ENCODE measurements around the gene FN3KRP. TPM values are rescaled to one million over a fixed set of nuclear protein-coding genes. Genes with fewer than 3 reads are reported as not detected.

The FN3KRP gene
- total RNA-seq, result 10 to 100 TPM; 39.6 to 47.8 TPM

- Mint-ChIP-seq H3K9me3 (no peaks in the 10 kb centered on the region), H3K27me3 (ENCODE audit: low read depth) (no peaks in the 10 kb centered on the region), H3K4me3 (peak within 1 kb of the TSS; percentile 87 to 98), H3K4me1 (ENCODE audit: low read depth) (peaks cover 12% of the 10 kb centered on the region), H3K36me3 (ENCODE audit: insufficient read depth in 2 of 2) (peaks cover 2% of the 10 kb centered on the region in 2 donors), H3K27ac (peak within 1 kb of the TSS; percentile 36)
- peak; percentile 91 to 94 for DNase-seq
- ATAC-seq (replicated peaks in 1 of 2), result peak; percentile 92
Measured at GRCh38 chr17:82716203-82717010, at the start of gene FN3KRP. FN3KRP (plus strand) TSS chr17:82716706; CDS start chr17:82716756, 50 bp downstream.

- H3K9me3 Mint-ChIP-seq, result peaks cover 0 to 2% of the 10 kb centered on the region in 2 donors
- H3K4me1 Mint-ChIP-seq (ENCODE audit: low read depth), result peaks cover 8% of the 10 kb centered on the region
- DNase-seq (no peak), ATAC-seq (replicated peaks in 1 of 2) (no peak)
- H3K36me3 Mint-ChIP-seq (ENCODE audit: insufficient read depth in 2 of 2), result no peaks in the 10 kb centered on the region
- no peak overlapping the region for H3K4me3 Mint-ChIP-seq
- H3K27me3 Mint-ChIP-seq (ENCODE audit: low read depth), result no peaks in the 10 kb centered on the region
- H3K27ac Mint-ChIP-seq, result no peak overlapping the region
Measured at GRCh38 chr17:82666931-82667667, 49.4 kb upstream of the FN3KRP start.

- H3K27me3 Mint-ChIP-seq (ENCODE audit: low read depth), result no peaks in the 10 kb centered on the region
- ATAC-seq (replicated peaks in 1 of 2) (no peak), DNase-seq (no peak)
- no peak overlapping the region for H3K27ac Mint-ChIP-seq
- H3K36me3 Mint-ChIP-seq (ENCODE audit: insufficient read depth in 2 of 2), result no peaks in the 10 kb centered on the region
- H3K4me3 Mint-ChIP-seq, result no peak overlapping the region
- H3K9me3 Mint-ChIP-seq, result peaks cover 0 to 2% of the 10 kb centered on the region in 2 donors
- peaks cover 8% of the 10 kb centered on the region for H3K4me1 Mint-ChIP-seq (ENCODE audit: low read depth)
Measured at GRCh38 chr17:82667668-82668000, 48.9 kb upstream of the FN3KRP start.

GRCh38 chr17:82668024-82668630 lies 48.4 kb upstream of the FN3KRP start:
- ATAC-seq (replicated peaks in 1 of 2), result peak; percentile 28 to 32
- Mint-ChIP-seq H3K36me3 (ENCODE audit: insufficient read depth in 2 of 2) (no peaks in the 10 kb centered on the region), H3K4me3 (peak overlapping the region in 1 of 2 donors; percentile 78), H3K9me3 (peaks cover 0 to 2% of the 10 kb centered on the region in 2 donors), H3K27ac (no peak overlapping the region), H3K4me1 (ENCODE audit: low read depth) (peaks cover 8% of the 10 kb centered on the region), H3K27me3 (ENCODE audit: low read depth) (no peaks in the 10 kb centered on the region)
- DNase-seq, result no peak

- peak; percentile 96 to 98 for ATAC-seq (replicated peaks in 1 of 2)
- H3K27ac Mint-ChIP-seq, result no peak overlapping the region
- DNase-seq, result peak; percentile 55 to 65
- no peaks in the 10 kb centered on the region for H3K27me3 Mint-ChIP-seq (ENCODE audit: low read depth)
- peak overlapping the region; percentile 53 to 78 for H3K4me3 Mint-ChIP-seq
- H3K36me3 Mint-ChIP-seq (ENCODE audit: insufficient read depth in 2 of 2), result no peaks in the 10 kb centered on the region
- H3K9me3 Mint-ChIP-seq, result peaks cover 0 to 2% of the 10 kb centered on the region in 2 donors
- peaks cover 8% of the 10 kb centered on the region for H3K4me1 Mint-ChIP-seq (ENCODE audit: low read depth)
Measured at GRCh38 chr17:82668631-82669099, 47.8 kb upstream of the FN3KRP start.

- no peak for ATAC-seq (replicated peaks in 1 of 2)
- Mint-ChIP-seq H3K4me1 (ENCODE audit: low read depth) (peaks cover 8% of the 10 kb centered on the region), H3K4me3 (no peak overlapping the region), H3K27ac (no peak overlapping the region), H3K36me3 (ENCODE audit: insufficient read depth in 2 of 2) (no peaks in the 10 kb centered on the region), H3K27me3 (ENCODE audit: low read depth) (no peaks in the 10 kb centered on the region), H3K9me3 (peaks cover 0 to 2% of the 10 kb centered on the region in 2 donors)
- no peak for DNase-seq
Measured at GRCh38 chr17:82670661-82671450, 45.6 kb upstream of the FN3KRP start.

GRCh38 chr17:82674656-82675475 lies 41.6 kb upstream of the FN3KRP start:
- no peaks in the 10 kb centered on the region for H3K36me3 Mint-ChIP-seq (ENCODE audit: insufficient read depth in 2 of 2)
- no peaks in the 10 kb centered on the region for H3K4me1 Mint-ChIP-seq (ENCODE audit: low read depth)
- DNase-seq (no peak), ATAC-seq (replicated peaks in 1 of 2) (no peak)
- no peak overlapping the region for H3K27ac Mint-ChIP-seq
- no peak overlapping the region for H3K4me3 Mint-ChIP-seq
- H3K27me3 Mint-ChIP-seq (ENCODE audit: low read depth), result no peaks in the 10 kb centered on the region
- H3K9me3 Mint-ChIP-seq, result peaks cover 0 to 2% of the 10 kb centered on the region in 2 donors

- no peak overlapping the region for H3K27ac Mint-ChIP-seq
- H3K4me3 Mint-ChIP-seq, result no peak overlapping the region
- H3K9me3 Mint-ChIP-seq, result peaks cover 0 to 2% of the 10 kb centered on the region in 2 donors
- H3K27me3 Mint-ChIP-seq (ENCODE audit: low read depth), result no peaks in the 10 kb centered on the region
- ATAC-seq (replicated peaks in 1 of 2) (no peak), DNase-seq (no peak)
- H3K4me1 Mint-ChIP-seq (ENCODE audit: low read depth), result no peaks in the 10 kb centered on the region
- H3K36me3 Mint-ChIP-seq (ENCODE audit: insufficient read depth in 2 of 2), result no peaks in the 10 kb centered on the region
Measured at GRCh38 chr17:82675476-82676245, 40.8 kb upstream of the FN3KRP start.

GRCh38 chr17:82677353-82677925 lies 39.1 kb upstream of the FN3KRP start:
- Mint-ChIP-seq H3K4me1 (ENCODE audit: low read depth) (no peaks in the 10 kb centered on the region), H3K36me3 (ENCODE audit: insufficient read depth in 2 of 2) (peaks cover 2 to 4% of the 10 kb centered on the region in 2 donors), H3K4me3 (no peak overlapping the region), H3K27me3 (ENCODE audit: low read depth) (no peaks in the 10 kb centered on the region), H3K9me3 (peaks cover 3% of the 10 kb centered on the region in 2 donors), H3K27ac (no peak overlapping the region)
- DNase-seq, result no peak
- no peak for ATAC-seq (replicated peaks in 1 of 2)

GRCh38 chr17:82678265-82678891 lies 38.1 kb upstream of the FN3KRP start:
- H3K27ac Mint-ChIP-seq, result no peak overlapping the region
- peaks cover 3% of the 10 kb centered on the region in 2 donors for H3K9me3 Mint-ChIP-seq
- DNase-seq (no peak), ATAC-seq (replicated peaks in 1 of 2) (no peak)
- no peaks in the 10 kb centered on the region for H3K4me1 Mint-ChIP-seq (ENCODE audit: low read depth)
- peaks cover 2 to 4% of the 10 kb centered on the region in 2 donors for H3K36me3 Mint-ChIP-seq (ENCODE audit: insufficient read depth in 2 of 2)
- no peak overlapping the region for H3K4me3 Mint-ChIP-seq
- H3K27me3 Mint-ChIP-seq (ENCODE audit: low read depth), result no peaks in the 10 kb centered on the region

All from activated T-cell treated with anti-CD3 and anti-CD28 coated beads, Interleukin-2, amount 50 U/mL, for 72 hours (primary cell).